ENCODE results near the gene VANGL1. TPM values are rescaled to one million over a fixed set of nuclear protein-coding genes. Genes with fewer than 3 reads are reported as not detected.
"Not testable (repeated sequence)": the region's sequence is repeated elsewhere in the genome, so short reads cannot be mapped to it uniquely, and the experiment has no call there.

Gene VANGL1
- total RNA-seq, 2 experiments from 2014 or later = 4.2 to 4.4 TPM

DNA sequence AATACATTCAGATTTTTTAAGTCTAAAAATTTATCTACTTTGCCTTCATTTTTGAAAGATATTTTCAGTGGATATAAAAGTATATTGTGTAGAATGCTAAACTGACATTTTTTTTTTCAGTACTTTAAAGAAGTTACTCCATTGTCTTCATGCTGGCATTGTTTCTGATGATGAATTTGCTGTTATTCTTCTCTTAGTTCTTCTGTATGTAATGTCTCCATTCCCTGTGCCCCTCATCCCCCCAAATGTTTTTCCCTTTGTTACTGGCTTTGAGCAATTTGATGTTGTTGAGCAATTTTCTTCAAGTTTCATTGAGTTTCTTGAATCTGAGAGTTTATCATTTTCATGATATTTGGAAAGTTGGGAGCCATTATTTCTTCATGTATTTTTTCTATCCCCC is 20.8 kb upstream of the VANGL1 start:
- no peak overlapping the region for H3K4me3 Mint-ChIP-seq

DNA sequence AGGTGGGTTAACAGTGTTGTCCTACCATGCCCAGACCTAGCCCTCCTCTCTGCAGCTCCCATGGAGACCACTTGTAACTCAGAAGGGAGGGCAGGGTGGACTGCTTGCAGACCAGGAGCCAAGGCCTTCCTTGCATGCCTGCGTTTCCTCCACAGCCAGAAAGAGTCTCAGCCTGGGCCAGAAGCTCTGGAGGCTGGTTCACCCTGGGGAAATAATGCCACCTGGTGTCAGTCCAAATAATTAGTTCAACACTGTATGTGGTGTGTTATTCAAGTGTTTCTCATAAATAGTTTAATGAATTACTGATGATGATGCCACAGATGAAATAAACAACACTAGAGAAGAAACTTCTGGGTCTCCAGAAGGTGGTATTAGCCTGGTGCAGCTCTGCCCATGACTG is 16.9 kb upstream of the VANGL1 start:
- no peak for DNase-seq
- intact Hi-C loops (cut with micrococcal nuclease) = no loop called here
- ChIA-PET POLR2A (no interaction called here), CTCF (no interaction called here)
- H3K36me3 Mint-ChIP-seq = peaks cover 5% of the 10 kb centered on the region
- H3K27me3 Mint-ChIP-seq = peaks cover 4% of the 10 kb centered on the region
- no peak overlapping the region for H3K4me3 Mint-ChIP-seq
- no peaks in the 10 kb centered on the region for H3K4me1 Mint-ChIP-seq (ENCODE audit: low read depth)
- H3K27ac Mint-ChIP-seq = no peak overlapping the region
- H3K9me3 Mint-ChIP-seq = peaks cover 19% of the 10 kb centered on the region

More for the DNA sequence above, 20.8 kb upstream of the VANGL1 start:
- intact Hi-C loops (cut with micrococcal nuclease) = no loop called here
- Mint-ChIP-seq H3K36me3 (peaks cover 5% of the 10 kb centered on the region), H3K27ac (no peak overlapping the region), H3K9me3 (peaks cover 21% of the 10 kb centered on the region), H3K27me3 (peaks cover 3% of the 10 kb centered on the region), H3K4me1 (ENCODE audit: low read depth) (no peaks in the 10 kb centered on the region)
- ChIA-PET CTCF (interaction anchor here (0.6 kb wide), 1 partner anchor 271 kb away, joined by 4 read pairs; no protein-coding TSS in a partner anchor), POLR2A (no interaction called here)
- no peak for DNase-seq

DNA sequence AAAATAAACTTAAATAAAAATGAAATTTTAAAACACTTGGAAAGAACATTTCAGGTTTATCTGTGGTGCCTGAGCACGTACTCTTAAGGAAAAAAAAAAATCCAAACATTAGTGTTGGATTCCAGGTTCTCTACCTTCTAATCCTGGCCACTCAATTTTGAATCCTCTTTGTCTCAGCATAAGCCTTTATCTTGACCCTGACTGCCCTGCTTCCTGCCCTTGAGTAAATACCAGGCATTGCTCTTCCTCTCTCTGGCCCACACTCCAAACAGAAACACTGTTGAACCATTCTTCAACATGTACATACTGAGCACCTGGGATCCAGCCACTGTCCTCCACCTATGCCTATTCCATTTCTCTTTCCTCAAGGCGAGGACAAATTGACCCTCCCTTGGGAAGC is 11.4 kb upstream of the VANGL1 start:
- ChIA-PET POLR2A (no interaction called here), CTCF (no interaction called here)
- no peak for DNase-seq
- Mint-ChIP-seq H3K27me3 (peaks cover 13% of the 10 kb centered on the region), H3K36me3 (peaks cover 1% of the 10 kb centered on the region), H3K4me3 (no peak overlapping the region), H3K9me3 (peaks cover 10% of the 10 kb centered on the region), H3K4me1 (ENCODE audit: low read depth) (no peaks in the 10 kb centered on the region), H3K27ac (no peak overlapping the region)
- intact Hi-C loops (cut with micrococcal nuclease) = loop anchor here (10.0 kb wide), 1 partner anchor 54 kb away; no protein-coding TSS in a partner anchor

DNA sequence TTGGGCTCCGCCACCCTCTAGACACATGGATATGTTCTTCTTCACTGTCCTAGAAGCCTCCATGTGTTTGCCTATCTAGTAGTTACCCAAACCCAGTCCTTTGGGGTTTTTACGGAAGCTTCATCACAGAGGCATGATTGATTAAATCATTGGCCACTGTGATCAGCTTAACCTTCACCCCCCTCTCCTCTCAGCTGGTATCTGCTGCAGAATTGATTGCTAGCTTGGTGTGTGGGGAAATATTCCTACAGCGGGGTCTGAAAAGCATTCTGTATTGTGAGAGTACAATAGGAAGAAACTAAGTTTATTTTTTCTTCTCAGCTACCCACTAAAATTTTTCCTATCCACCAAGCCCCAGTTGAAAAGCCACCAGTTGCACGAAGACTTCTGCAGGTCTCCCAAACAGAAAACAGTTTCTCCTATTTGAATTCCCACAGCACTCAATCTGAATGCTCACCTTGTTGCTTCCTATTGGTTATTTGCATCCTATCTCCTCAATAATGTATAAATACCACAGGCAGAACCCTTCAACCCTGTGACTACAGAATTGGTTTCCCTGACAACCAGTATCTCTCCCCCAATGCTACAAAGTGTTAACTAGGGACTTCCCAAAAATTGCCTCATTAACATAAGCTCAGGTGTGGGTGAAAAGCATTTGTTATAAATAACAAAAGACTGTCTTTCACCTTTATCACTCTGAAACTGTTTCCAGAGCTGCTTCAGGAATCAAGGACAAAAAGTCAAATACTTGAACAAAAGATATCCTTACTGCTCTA is 9.3 kb upstream of the VANGL1 start:
- peaks cover 5% of the 10 kb centered on the region for H3K36me3 Mint-ChIP-seq
- no peak for DNase-seq
- no peaks in the 10 kb centered on the region for H3K4me1 Mint-ChIP-seq (ENCODE audit: low read depth)
- peaks cover 20% of the 10 kb centered on the region for H3K27me3 Mint-ChIP-seq
- peaks cover 30% of the 10 kb centered on the region for H3K9me3 Mint-ChIP-seq
- H3K27ac Mint-ChIP-seq = no peak overlapping the region
- intact Hi-C loops (cut with micrococcal nuclease) = loop anchor here (10.0 kb wide), 1 partner anchor 52 kb away; no protein-coding TSS in a partner anchor
- ChIA-PET POLR2A (no interaction called here), CTCF (no interaction called here)
- no peak overlapping the region for H3K4me3 Mint-ChIP-seq

DNA sequence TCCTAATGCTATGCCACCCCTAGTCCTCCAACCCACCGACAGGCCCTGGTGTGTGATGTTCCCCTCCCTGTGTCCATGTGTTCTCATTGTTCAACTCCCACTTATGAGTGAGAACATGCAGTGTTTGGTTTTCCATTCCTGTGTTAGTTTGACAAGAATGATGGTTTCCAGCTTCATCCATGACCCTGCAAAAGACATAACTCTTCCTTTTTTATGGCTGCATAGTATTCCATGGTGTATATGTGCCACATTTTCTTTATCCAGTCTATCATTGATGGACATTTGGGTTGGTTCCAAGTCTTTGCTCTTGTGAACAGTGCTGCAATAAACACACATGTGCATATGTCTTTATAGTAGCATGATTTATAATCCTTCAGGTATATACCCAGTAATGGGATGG is 8.2 kb upstream of the VANGL1 start:
- Mint-ChIP-seq H3K27me3 (peaks cover 25% of the 10 kb centered on the region), H3K9me3 (peaks cover 41% of the 10 kb centered on the region)
- H3K4me3 Mint-ChIP-seq; DNase-seq; POLR2A ChIA-PET; H3K4me1 Mint-ChIP-seq (ENCODE audit: low read depth); CTCF ChIA-PET; H3K36me3 Mint-ChIP-seq; H3K27ac Mint-ChIP-seq: not testable (repeated sequence)
- intact Hi-C loops (cut with micrococcal nuclease) = loop anchor here (10.0 kb wide), 1 partner anchor 51 kb away; no protein-coding TSS in a partner anchor

DNA sequence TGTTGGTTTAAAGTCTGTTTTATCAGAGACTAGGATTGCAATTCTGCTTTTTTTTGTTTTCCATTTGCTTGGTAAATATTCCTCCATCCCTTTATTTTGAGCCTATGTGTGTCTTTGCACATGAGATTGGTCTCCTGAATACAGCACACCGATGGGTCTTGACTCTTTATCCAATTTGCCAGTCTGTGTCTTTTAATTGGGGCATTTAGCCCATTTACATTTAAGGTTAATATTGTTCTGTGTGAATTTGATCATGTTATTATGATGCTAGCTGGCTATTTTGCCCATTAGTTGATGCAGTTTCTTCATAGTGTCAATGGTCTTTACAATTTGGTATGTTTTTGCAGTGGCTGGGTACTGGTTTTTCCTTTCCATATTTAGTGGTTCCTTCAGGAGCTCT is 4.5 kb upstream of the VANGL1 start:
- H3K36me3 Mint-ChIP-seq; CTCF ChIA-PET; POLR2A ChIA-PET; H3K4me3 Mint-ChIP-seq; H3K27ac Mint-ChIP-seq; H3K4me1 Mint-ChIP-seq (ENCODE audit: low read depth); DNase-seq: not testable (repeated sequence)
- peaks cover 41% of the 10 kb centered on the region for H3K9me3 Mint-ChIP-seq
- intact Hi-C loops (cut with micrococcal nuclease) = loop anchor here (10.0 kb wide), 1 partner anchor 48 kb away; no protein-coding TSS in a partner anchor
- peaks cover 31% of the 10 kb centered on the region for H3K27me3 Mint-ChIP-seq

DNA sequence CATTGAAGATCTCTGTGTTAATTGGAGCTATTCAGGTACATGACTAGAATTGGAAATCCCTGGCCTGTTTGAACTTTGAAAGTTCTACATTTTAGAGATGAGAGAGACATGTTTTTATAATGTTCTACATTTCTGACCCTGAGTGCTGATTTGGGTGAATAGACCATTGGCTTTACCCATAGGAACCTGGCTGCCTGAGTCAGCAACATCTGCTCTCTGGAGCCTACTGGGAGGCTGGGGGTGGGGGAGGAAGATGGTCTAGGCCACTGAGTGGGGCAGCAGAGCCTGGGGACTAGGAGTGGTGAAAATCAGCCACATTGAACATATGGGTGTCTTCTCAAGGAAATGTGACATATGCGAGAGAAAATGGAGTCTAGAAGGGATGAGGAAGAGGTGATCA is 1.4 kb upstream of the VANGL1 start:
- Mint-ChIP-seq H3K27ac (no peak overlapping the region), H3K9me3 (peaks cover 31% of the 10 kb centered on the region), H3K4me3 (no peak overlapping the region), H3K4me1 (ENCODE audit: low read depth) (peaks cover 11% of the 10 kb centered on the region), H3K36me3 (peaks cover 4% of the 10 kb centered on the region), H3K27me3 (peaks cover 36% of the 10 kb centered on the region)
- DNase-seq = no peak
- CTCF ChIA-PET = interaction anchor here (1.0 kb wide), 1 partner anchor 66 kb away, joined by 3 read pairs; no protein-coding TSS in a partner anchor
- POLR2A ChIA-PET = no interaction called here
- intact Hi-C loops (cut with micrococcal nuclease) = no loop called here

DNA sequence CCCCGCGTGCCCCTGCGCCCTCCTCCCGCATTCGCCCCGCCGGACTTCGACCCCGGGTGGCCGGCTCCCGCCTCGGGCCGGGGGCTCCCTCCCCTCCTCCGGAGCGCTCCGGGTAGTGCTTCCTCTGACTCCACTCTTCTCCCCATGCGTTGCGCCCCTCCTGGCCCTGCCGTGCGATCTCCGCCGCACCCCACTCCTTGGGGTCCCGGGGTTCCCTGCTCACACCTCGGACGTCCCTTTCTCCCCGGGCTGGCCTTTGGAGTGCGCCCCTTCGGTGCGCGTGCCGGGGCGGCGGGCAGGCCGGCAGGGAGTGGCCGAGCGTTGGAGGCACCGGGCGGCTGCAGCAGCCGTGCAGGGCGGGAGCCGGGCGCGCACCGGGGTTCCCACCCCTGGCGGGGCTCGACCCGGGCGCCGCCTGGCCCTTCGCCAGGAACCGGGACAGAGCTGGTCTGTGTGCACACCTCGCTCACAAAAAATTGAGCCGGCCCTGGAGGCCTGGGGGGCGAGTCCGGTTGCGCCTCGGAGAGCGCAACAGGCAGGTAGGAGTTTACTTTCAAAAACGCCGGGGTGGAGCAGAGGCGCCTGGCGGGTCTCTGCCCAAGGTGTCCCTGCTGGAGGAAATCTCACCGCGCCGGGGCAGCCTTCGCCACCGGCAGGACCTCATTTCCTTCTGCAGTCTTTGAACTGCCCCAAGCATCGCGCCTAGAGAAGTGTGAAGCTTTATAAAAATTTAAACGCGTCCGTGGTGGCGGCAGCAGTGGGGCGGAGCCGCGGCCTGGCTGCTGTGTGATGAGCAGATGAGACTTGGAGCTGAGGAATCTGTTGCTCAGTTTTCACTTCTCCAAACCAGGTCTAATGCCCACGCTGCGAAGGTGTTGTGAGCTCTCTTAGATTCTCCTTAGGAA is 650 bp downstream of the VANGL1 start:
- no peak overlapping the region for H3K27ac Mint-ChIP-seq
- ChIA-PET CTCF (interaction anchor here (0.6 to 1.2 kb wide), 4 partner anchors 34 to 123 kb away, joined by 3 to 8 read pairs (median 4); no protein-coding TSS in a partner anchor), POLR2A (no interaction called here)
- DNase-seq = peak; percentile 50
- H3K4me3 Mint-ChIP-seq = peak overlapping the region; percentile 77
- H3K4me1 Mint-ChIP-seq (ENCODE audit: low read depth) = peaks cover 11% of the 10 kb centered on the region
- peaks cover 30% of the 10 kb centered on the region for H3K27me3 Mint-ChIP-seq
- intact Hi-C loops (cut with micrococcal nuclease) = no loop called here
- peaks cover under 1% of the 10 kb centered on the region for H3K36me3 Mint-ChIP-seq
- peaks cover 12% of the 10 kb centered on the region for H3K9me3 Mint-ChIP-seq

DNA sequence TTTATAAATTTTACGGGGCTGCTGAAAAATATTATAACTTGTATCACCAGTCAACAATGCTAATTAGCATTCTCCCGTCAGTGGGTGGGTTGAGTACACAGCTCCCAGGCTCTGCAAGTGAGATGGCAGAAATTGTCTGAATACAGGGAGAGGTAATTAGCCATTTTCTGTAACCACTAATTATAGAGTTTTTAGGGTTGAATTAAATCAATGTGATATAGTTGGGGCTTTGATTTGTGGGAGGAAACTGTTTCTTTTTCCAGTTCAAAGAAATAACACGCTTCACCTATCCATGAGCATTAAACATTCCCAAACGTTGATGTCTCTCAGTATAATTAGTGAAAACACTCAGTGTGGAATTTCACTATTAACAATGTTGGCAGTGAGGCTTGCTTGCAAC is 1.5 kb downstream of the VANGL1 start:
- H3K4me1 Mint-ChIP-seq (ENCODE audit: low read depth) = peaks cover 11% of the 10 kb centered on the region
- intact Hi-C loops (cut with micrococcal nuclease) = no loop called here
- peaks cover 28% of the 10 kb centered on the region for H3K27me3 Mint-ChIP-seq
- ChIA-PET POLR2A (no interaction called here), CTCF (interaction anchor here (0.6 to 1.2 kb wide), 4 partner anchors 35 to 122 kb away, joined by 3 to 8 read pairs (median 4); no protein-coding TSS in a partner anchor)
- no peaks in the 10 kb centered on the region for H3K36me3 Mint-ChIP-seq
- no peak for DNase-seq
- H3K27ac Mint-ChIP-seq = no peak overlapping the region
- peaks cover 5% of the 10 kb centered on the region for H3K9me3 Mint-ChIP-seq
- peak overlapping the region; percentile 77 for H3K4me3 Mint-ChIP-seq

DNA sequence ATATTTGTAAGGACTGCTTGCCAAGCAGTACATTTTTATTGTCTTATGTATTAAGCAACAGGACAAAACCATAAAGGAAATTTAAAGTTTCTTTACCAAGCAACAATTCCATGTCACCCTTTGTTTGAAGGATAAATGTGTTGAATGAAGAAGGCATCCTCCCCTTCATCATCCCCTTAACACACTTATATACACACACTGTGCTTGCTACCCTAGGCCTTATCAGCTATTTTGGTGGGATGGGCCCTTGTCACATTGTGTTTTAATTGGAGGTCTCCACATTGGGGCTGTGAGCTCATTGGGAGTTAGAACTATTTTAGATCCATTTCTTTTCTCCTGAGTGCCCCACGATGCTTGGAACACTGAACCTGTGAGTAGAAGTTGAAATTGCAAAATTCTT is 1.9 kb downstream of the VANGL1 start:
- intact Hi-C loops (cut with micrococcal nuclease) = no loop called here
- Mint-ChIP-seq H3K9me3 (peaks cover under 1% of the 10 kb centered on the region), H3K4me3 (no peak overlapping the region), H3K27me3 (peaks cover 24% of the 10 kb centered on the region), H3K4me1 (ENCODE audit: low read depth) (peaks cover 11% of the 10 kb centered on the region), H3K27ac (no peak overlapping the region), H3K36me3 (no peaks in the 10 kb centered on the region)
- POLR2A ChIA-PET = no interaction called here
- CTCF ChIA-PET = no interaction called here
- DNase-seq = no peak

DNA sequence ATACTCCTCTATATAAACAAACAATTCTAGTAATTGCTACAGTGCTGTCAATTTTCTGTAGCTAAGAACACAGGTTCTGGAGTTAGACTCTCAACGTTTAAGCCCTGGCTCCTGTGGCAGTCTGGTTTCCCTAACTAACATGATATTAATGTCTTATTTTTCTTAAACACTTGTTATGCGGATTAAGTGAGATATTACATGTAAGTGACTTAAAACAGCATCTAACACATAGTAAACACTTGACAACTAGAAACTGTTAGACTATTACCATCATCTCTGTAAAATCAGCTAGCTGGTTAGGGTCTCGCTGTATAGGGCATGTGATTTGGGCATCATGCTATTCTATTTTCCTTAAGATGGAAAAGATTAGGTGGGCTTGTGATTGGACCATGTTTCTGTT is 2.3 kb downstream of the VANGL1 start:
- CTCF ChIA-PET = interaction anchor here (1.1 kb wide), 1 partner anchor 63 kb away, joined by 4 read pairs; no protein-coding TSS in a partner anchor

DNA sequence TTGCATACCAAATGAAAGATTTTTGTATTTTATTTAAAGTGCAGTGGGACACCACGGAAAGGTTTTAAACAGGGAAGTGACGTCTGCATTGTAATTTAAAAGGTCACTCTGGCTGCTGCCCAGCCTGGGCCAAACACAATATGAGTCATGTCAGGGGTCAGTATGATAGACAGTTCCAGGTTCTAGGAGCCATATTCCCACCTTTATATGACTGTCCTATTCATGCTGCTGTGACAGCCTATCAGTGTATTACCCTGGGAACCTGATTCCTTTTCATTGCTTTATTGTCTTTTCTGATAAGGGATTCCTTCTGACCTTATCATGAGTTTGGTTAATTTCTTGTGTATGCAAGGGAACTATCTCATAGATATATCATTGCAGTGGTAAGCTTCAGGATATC is 5.3 kb downstream of the VANGL1 start:
- no peak overlapping the region for H3K4me3 Mint-ChIP-seq
- H3K9me3 Mint-ChIP-seq = no peaks in the 10 kb centered on the region
- POLR2A ChIA-PET = no interaction called here
- intact Hi-C loops (cut with micrococcal nuclease) = loop anchor here (5.0 kb wide), 1 partner anchor 585 kb away; no protein-coding TSS in a partner anchor
- CTCF ChIA-PET = interaction anchor here (1.7 kb wide), 1 partner anchor 59 kb away, joined by 4 read pairs; no protein-coding TSS in a partner anchor
- H3K36me3 Mint-ChIP-seq = no peaks in the 10 kb centered on the region
- peaks cover 15% of the 10 kb centered on the region for H3K27me3 Mint-ChIP-seq
- DNase-seq = no peak
- peaks cover 6% of the 10 kb centered on the region for H3K4me1 Mint-ChIP-seq (ENCODE audit: low read depth)
- no peak overlapping the region for H3K27ac Mint-ChIP-seq

More for the DNA sequence above, 2.3 kb downstream of the VANGL1 start:
- Mint-ChIP-seq H3K27me3 (peaks cover 24% of the 10 kb centered on the region), H3K27ac (no peak overlapping the region), H3K9me3 (no peaks in the 10 kb centered on the region), H3K4me3 (no peak overlapping the region), H3K4me1 (ENCODE audit: low read depth) (peaks cover 11% of the 10 kb centered on the region), H3K36me3 (no peaks in the 10 kb centered on the region)
- intact Hi-C loops (cut with micrococcal nuclease) = no loop called here
- no peak for DNase-seq
- POLR2A ChIA-PET = no interaction called here

Data from activated CD4-positive, alpha-beta memory T cell treated with anti-CD3 and anti-CD28 coated beads for 36 hours (primary cell).